ENCODE measurements around the gene TOM1.

The TOM1 gene

GRCh38 chr22:35341090-35341874, 41.6 kb downstream of the TOM1 start:
- no peak overlapping the region for H3K4me3 ChIP-seq (ENCODE audit: low read length)
- no peak for TF ChIP-seq CTCF (conservative IDR thresholded peaks at IDR 0.05; ENCODE audit: low read length)
- DNase-seq (ENCODE audit: low read depth), result no peak

- H3K4me3 ChIP-seq (ENCODE audit: low read length), result no peak overlapping the region
- no peak for TF ChIP-seq CTCF (conservative IDR thresholded peaks at IDR 0.05; ENCODE audit: low read length)
- no peak for DNase-seq (ENCODE audit: low read depth)
Measured at GRCh38 chr22:35342390-35342789, 42.7 kb downstream of the TOM1 start.

- no peak for DNase-seq (ENCODE audit: low read depth)
- TF ChIP-seq CTCF (conservative IDR thresholded peaks at IDR 0.05; ENCODE audit: low read length), result no peak
- H3K4me3 ChIP-seq (ENCODE audit: low read length), result no peak overlapping the region
Measured at GRCh38 chr22:35343664-35344550, 44.2 kb downstream of the TOM1 start.

- no peak for DNase-seq (ENCODE audit: low read depth)
- H3K4me3 ChIP-seq (ENCODE audit: low read length), result no peak overlapping the region
- TF ChIP-seq CTCF (conservative IDR thresholded peaks at IDR 0.05; ENCODE audit: low read length), result no peak
Measured at GRCh38 chr22:35344956-35345690, 45.4 kb downstream of the TOM1 start.

- no peak overlapping the region for H3K4me3 ChIP-seq (ENCODE audit: low read length)
- DNase-seq (ENCODE audit: low read depth), result no peak
- TF ChIP-seq CTCF (conservative IDR thresholded peaks at IDR 0.05; ENCODE audit: low read length), result no peak
Measured at GRCh38 chr22:35345808-35346505, 46.3 kb downstream of the TOM1 start.

- no peak for DNase-seq (ENCODE audit: low read depth)
- no peak for TF ChIP-seq CTCF (conservative IDR thresholded peaks at IDR 0.05; ENCODE audit: low read length)
Measured at GRCh38 chr22:35346596-35347220, 47.0 kb downstream of the TOM1 start.

More at GRCh38 chr22:35346596-35347220, 47.0 kb downstream of the TOM1 start:
- no peak overlapping the region for H3K4me3 ChIP-seq (ENCODE audit: low read length)
